Loucy (cell line): ENCODE data around the gene SLC39A1.
"Not testable (repeated sequence)": the region's sequence is repeated elsewhere in the genome, so short reads cannot be mapped to it uniquely, and the experiment has no call there.

Experiments used
- CTCF ChIP-seq: fragments of 200-600 bp; sonication (generic); conservative IDR thresholded peaks from 2 replicates; pipeline ENCODE4 v1.5.1; 2014; ENCODE audit warnings: mild to moderate bottlenecking, antibody characterized with exemption, low read length
- EZH2phosphoT487 ChIP-seq: fragments of 200-600 bp; IDR thresholded peaks from 2 replicates; pipeline ENCODE4 v1.6.1; 2018; ENCODE audit warnings: antibody characterized with exemption, mild to moderate bottlenecking, moderate library complexity, borderline replicate concordance

GRCh38 chr1:153996882-153997281 is 33.5 kb upstream of the SLC39A1 start:
- not testable (repeated sequence) for TF ChIP-seq CTCF, EZH2phosphoT487
